IMR-90 (cell line): ENCODE measurements around the gene TACC2. TPM values are rescaled to one million over a fixed set of nuclear protein-coding genes. Genes with fewer than 3 reads are reported as not detected.
A peak's percentile ranks its signal among the peaks of the same experiment; 100 is the strongest.

Experiments
- ATAC-seq: fragments of 200-7000 bp; cut with Tn5 transposase; 2 replicates; pipeline ENCODE4 v1.9.1; 2020; ENCODE audit warnings: low read depth, mild to moderate bottlenecking, moderate library complexity
- BruUV-seq: library from RNA; stranded (reverse); fragments of 400-500 nt; replicated peaks from 2 replicates; lab custom pipeline; 2021; lab: Mats Ljungman, UMichigan
- CTCF ChIA-PET: fragments of 300-600 bp; formaldehyde crosslinking; extraction: SDS; loops from one replicate; lab custom pipeline; 2021; ENCODE audit warnings: antibody characterized with exemption; lab: Yijun Ruan, JAX
- POLR2A ChIA-PET: fragments of 300-600 bp; sonication (Branson Sonifier 250); formaldehyde crosslinking; loops from one replicate; lab custom pipeline; 2022; ENCODE audit warnings: antibody characterized with exemption; ENCODE audit not compliant: unreplicated experiment; lab: Charles Lee
- DNase-seq: peaks from one replicate; pipeline ENCODE4 v3.0.0; 2013
- H2AFZ ChIP-seq: replicated peaks from 2 replicates; pipeline ENCODE3; 2013; ENCODE audit warnings: low read length, mild to moderate bottlenecking; ENCODE audit not compliant: poor library complexity
- H2AK5ac ChIP-seq: 2 replicates; pipeline ENCODE4 v1.6.1; 2013; ENCODE audit warnings: low read depth, low read length, inconsistent platforms
- H2AK9ac ChIP-seq: replicated peaks from 2 replicates; pipeline ENCODE3; 2013; ENCODE audit warnings: mild to moderate bottlenecking, low read depth, low read length, moderate library complexity; ENCODE audit not compliant: poor library complexity
- H2BK120ac ChIP-seq: 2 replicates; pipeline ENCODE4 v1.6.1; 2013; ENCODE audit warnings: low read depth, low read length, inconsistent platforms
- H2BK15ac ChIP-seq: 3 replicates; pipeline ENCODE4 v1.6.1; 2013; ENCODE audit warnings: low read depth, low read length, inconsistent platforms
- H2BK20ac ChIP-seq: 2 replicates; pipeline ENCODE4 v1.6.1; 2013; ENCODE audit warnings: low read depth, mild to moderate bottlenecking, inconsistent platforms, low read length, moderate library complexity
- H2BK5ac ChIP-seq: 2 replicates; pipeline ENCODE4 v1.6.1; 2013; ENCODE audit warnings: mild to moderate bottlenecking, low read depth, low read length, inconsistent platforms; ENCODE audit not compliant: poor library complexity, severe bottlenecking
- H3K14ac ChIP-seq: replicated peaks from 2 replicates; pipeline ENCODE4 v1.6.1; 2013; ENCODE audit warnings: low read depth, low read length, inconsistent platforms
- H3K18ac ChIP-seq: 2 replicates; pipeline ENCODE4 v1.6.1; 2013; ENCODE audit warnings: low read depth, low read length, control low read depth
- H3K23ac ChIP-seq: 2 replicates; pipeline ENCODE4 v1.6.1; 2013; ENCODE audit warnings: low read depth, low read length, inconsistent platforms
- H3K27ac ChIP-seq: 2 replicates; pipeline ENCODE4 v1.5.1; 2013; ENCODE audit warnings: mild to moderate bottlenecking, control low read depth, low read length; ENCODE audit not compliant: insufficient read depth
- H3K27me3 ChIP-seq: 2 replicates; pipeline ENCODE4 v1.6.1; 2013; ENCODE audit warnings: low read length; ENCODE audit not compliant: control insufficient read depth, insufficient read depth
- H3K36me3 ChIP-seq: 2 replicates; pipeline ENCODE4 v1.6.1; 2013; ENCODE audit warnings: low read length, mixed read lengths; ENCODE audit not compliant: control insufficient read depth, insufficient read depth
- H3K4ac ChIP-seq: 2 replicates; pipeline ENCODE4 v1.6.1; 2013; ENCODE audit warnings: low read depth, low read length, inconsistent platforms
- H3K4me1 ChIP-seq: 2 replicates; pipeline ENCODE4 v1.6.1; 2013; ENCODE audit warnings: low read length, mixed read lengths; ENCODE audit not compliant: control insufficient read depth, insufficient read depth
- H3K4me2 ChIP-seq: 2 replicates; pipeline ENCODE4 v1.6.1; 2013; ENCODE audit warnings: low read depth, mild to moderate bottlenecking, control low read depth, low read length, moderate library complexity
- H3K4me3 ChIP-seq: 2 replicates; pipeline ENCODE4 v1.5.1; 2013; ENCODE audit warnings: low read depth, mild to moderate bottlenecking, control low read depth, low read length, moderate library complexity; ENCODE audit not compliant: insufficient read depth
- H3K56ac ChIP-seq: 2 replicates; pipeline ENCODE4 v1.6.1; 2013; ENCODE audit warnings: low read length, inconsistent platforms; ENCODE audit not compliant: insufficient read depth; ENCODE audit errors: extremely low read depth
- H3K79me1 ChIP-seq, 2 experiments: 2 replicates each; pipeline ENCODE4 v1.6.1; 2013; ENCODE audit warnings: low read length in 2 of 2, inconsistent platforms in 1 of 2, low read depth in 1 of 2
- H3K9ac ChIP-seq: 2 replicates; pipeline ENCODE4 v1.6.1; 2013; ENCODE audit warnings: low read depth, low read length, control low read depth
- H3K9me1 ChIP-seq: 2 replicates; pipeline ENCODE4 v1.6.1; 2013; ENCODE audit warnings: low read length, inconsistent platforms; ENCODE audit not compliant: insufficient read depth
- H3K9me3 ChIP-seq: 2 replicates; pipeline ENCODE4 v1.6.1; 2013; ENCODE audit warnings: low read length; ENCODE audit not compliant: control insufficient read depth, insufficient read depth
- H4K20me1 ChIP-seq: 2 replicates; pipeline ENCODE4 v1.6.1; 2013; ENCODE audit warnings: low read length, inconsistent platforms; ENCODE audit not compliant: insufficient read depth
- H4K5ac ChIP-seq: 2 replicates; pipeline ENCODE4 v1.6.1; 2013; ENCODE audit warnings: mild to moderate bottlenecking, low read depth, low read length, control low read depth
- H4K8ac ChIP-seq, 2 experiments: 2 replicates each; pipeline ENCODE4 v1.6.1; 2013; ENCODE audit warnings: low read depth in 2 of 2, low read length in 2 of 2, control low read depth in 1 of 2, inconsistent platforms in 1 of 2
- H4K91ac ChIP-seq: 2 replicates; pipeline ENCODE4 v1.6.1; 2013; ENCODE audit warnings: low read depth, low read length, inconsistent platforms; ENCODE audit not compliant: insufficient read depth
- CHD1 ChIP-seq: IDR thresholded peaks from 2 replicates; pipeline ENCODE4 v1.6.1; 2012; ENCODE audit warnings: low read depth, low read length, improper control_type of control experiment
- FOS ChIP-seq: fragments of 150-350 bp; IDR thresholded peaks from 2 replicates; pipeline ENCODE4 v1.6.1; 2016; ENCODE audit warnings: low read depth, low read length
- MAFK ChIP-seq: IDR thresholded peaks from 2 replicates; pipeline ENCODE4 v1.6.1; 2012; ENCODE audit warnings: low read depth, low read length, improper control_type of control experiment
- NFE2L2 ChIP-seq: fragments of 150-350 bp; IDR thresholded peaks from 2 replicates; pipeline ENCODE4 v1.6.1; 2016; ENCODE audit warnings: low read depth, mild to moderate bottlenecking, low read length
- RAD21 ChIP-seq: IDR thresholded peaks from 2 replicates; pipeline ENCODE4 v1.6.1; 2012; ENCODE audit warnings: low read length, improper control_type of control experiment
- RCOR1 ChIP-seq: IDR thresholded peaks from 2 replicates; pipeline ENCODE4 v1.6.1; 2012; ENCODE audit warnings: mild to moderate bottlenecking, low read length, improper control_type of control experiment; ENCODE audit not compliant: insufficient replicate concordance
- WGBS, 2 experiments: methylation state at CpG; one replicate each; pipeline versions ENCODE4 v1.1.5 to v1.1.7; 2013; ENCODE audit warnings: missing lambda C conversion rate in 2 of 2; ENCODE audit not compliant: insufficient read length in 1 of 2; ENCODE audit errors: extremely low coverage in 2 of 2; 5-methylcytosine and 5-hydroxymethylcytosine counted together
- dilution Hi-C: fragments of 300-500 bp; cut with HindIII; formaldehyde crosslinking; loops from one replicate; pipeline ENCODE4 v1.14.3; 2018; ENCODE audit warnings: low sequenced_read_pairs; ENCODE audit not compliant: unreplicated experiment
- in situ Hi-C: fragments of 300-500 bp; cut with MboI; formaldehyde crosslinking; loops from 3 replicates; pipeline ENCODE4 v1.14.3; 2019; ENCODE audit warnings: low sequenced_read_pairs, inconsistent platforms, mixed read lengths
- intact Hi-C: fragments of 100-400 bp; cut with micrococcal nuclease; formaldehyde crosslinking; loops from 2 replicates; pipeline ENCODE4 v1.10.0; 2022
- polyA plus RNA-seq, 3 experiments: library from polyadenylated mRNA; depleted of rRNA; stranded (reverse); fragments of >200 nt; gene quantifications; 2 replicates each; pipeline ENCODE4 v1.2.3, GENCODE V29; 2012; ENCODE audit warnings: low replicate concordance in 1 of 3
- total RNA-seq: library from RNA; depleted of rRNA; stranded (reverse); fragments of >200 nt; gene quantifications from 2 replicates; pipeline ENCODE4 v1.2.3, GENCODE V29; 2012
- TF ChIP-seq, protein P1 (sequence below): fragments of 150-350 bp; IDR thresholded peaks from 2 replicates; pipeline ENCODE4 v1.6.1; 2016; ENCODE audit warnings: low read depth, mild to moderate bottlenecking, low read length, moderate library complexity, borderline replicate concordance
- TF ChIP-seq, protein P2 (sequence below): conservative IDR thresholded peaks from 2 replicates; pipeline ENCODE4 v1.5.1; 2012; ENCODE audit warnings: mild to moderate bottlenecking, low read depth, low read length, improper control_type of control experiment
- TF ChIP-seq, protein P3 (sequence below): fragments of 150-350 bp; IDR thresholded peaks from 2 replicates; pipeline ENCODE4 v1.6.1; 2017; ENCODE audit warnings: mild to moderate bottlenecking, antibody characterized with exemption, low read length, low read depth

Gene TACC2
- total and polyA plus RNA-seq, 2 of the 4 experiments (the other 2 are of a cell fraction) = 2.9 to 15.4 TPM

DNA sequence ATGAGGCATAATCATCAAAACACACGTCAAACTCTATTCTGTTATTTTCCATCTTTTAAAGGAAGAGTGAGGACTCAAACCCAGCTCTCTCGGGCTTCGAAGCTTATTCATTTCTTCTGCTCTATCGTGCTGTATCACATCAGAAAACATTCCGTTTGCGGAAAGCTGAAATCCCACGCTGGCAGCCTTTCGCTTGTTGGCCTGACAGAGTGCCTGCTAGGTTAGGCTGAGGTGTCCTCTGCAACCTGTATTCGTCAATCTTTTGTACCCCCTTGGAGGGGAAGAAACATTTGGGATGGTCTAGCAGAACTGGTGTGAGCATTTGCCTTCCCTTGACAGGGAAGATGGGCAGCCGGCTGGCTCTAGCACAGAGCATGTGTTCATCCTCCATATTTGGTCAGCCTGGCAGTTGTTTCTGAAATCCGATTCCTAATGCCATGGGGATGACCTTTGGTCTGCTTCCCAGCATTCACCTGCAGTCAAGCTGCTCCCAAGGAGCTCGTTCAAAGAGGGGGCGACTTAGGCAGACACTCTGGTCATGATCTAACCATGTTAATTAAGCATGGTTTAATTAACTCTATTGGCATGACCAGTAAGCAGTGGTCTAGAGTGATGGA is 55.2 kb downstream of the TACC2 start:
- peak overlapping the region; percentile 52 for H2AFZ ChIP-seq
- H2BK5ac ChIP-seq = no peak overlapping the region
- peak overlapping the region; percentile 60 for H3K4me2 ChIP-seq
- no peak overlapping the region for H2AK9ac ChIP-seq
- no peak overlapping the region for H4K8ac ChIP-seq
- in situ Hi-C loops (no loop called here), intact Hi-C loops (no loop called here), dilution Hi-C loops (no loop called here)
- H3K56ac ChIP-seq = no peak overlapping the region
- no peak overlapping the region for H3K23ac ChIP-seq
- H4K5ac ChIP-seq = no peak overlapping the region
- H2BK20ac ChIP-seq = no peak overlapping the region
- ATAC-seq (peak; percentile 79), DNase-seq (peak; percentile 49)
- peaks cover 14% of the 10 kb centered on the region for H3K27me3 ChIP-seq
- no peak overlapping the region for H2BK15ac ChIP-seq
- H3K4ac ChIP-seq = no peak overlapping the region
- no peak overlapping the region for H3K27ac ChIP-seq
- H3K4me3 ChIP-seq = no peak overlapping the region
- WGBS, 2 experiments = 46% methylated on average over 4 of the region's 13 CpGs; no CpG with 5 or more reads in 1 of the 2 experiments
- peaks cover 4% of the 10 kb centered on the region; the same call in 1 of the 2 replicates for H3K4me1 ChIP-seq
- ChIA-PET POLR2A (no interaction called here), CTCF (interaction anchor here (1.4 kb wide), 1 partner anchor 68 kb away, joined by 3 read pairs; no protein-coding TSS in a partner anchor)
- 0 out of 2 replicates have a peak, but pooled peaks cover 4% of the 10 kb centered on the region for H3K9me1 ChIP-seq
- H3K79me1 ChIP-seq = no peaks in the 10 kb centered on the region
- no peak overlapping the region for H4K91ac ChIP-seq
- H4K20me1 ChIP-seq = no peaks in the 10 kb centered on the region
- no peak overlapping the region for H3K14ac ChIP-seq
- no peak overlapping the region for H2BK120ac ChIP-seq
- H3K9me3 ChIP-seq = no peaks in the 10 kb centered on the region
- no TSS peak for BruUV-seq
- H2AK5ac ChIP-seq = no peak overlapping the region
- H3K36me3 ChIP-seq = no peaks in the 10 kb centered on the region
- TF ChIP-seq RCOR1 (no peak), NFE2L2 (no peak), CHD1 (no peak), FOS (no peak), RAD21 (no peak), MAFK (no peak)
- TF ChIP-seq, protein P1, sequence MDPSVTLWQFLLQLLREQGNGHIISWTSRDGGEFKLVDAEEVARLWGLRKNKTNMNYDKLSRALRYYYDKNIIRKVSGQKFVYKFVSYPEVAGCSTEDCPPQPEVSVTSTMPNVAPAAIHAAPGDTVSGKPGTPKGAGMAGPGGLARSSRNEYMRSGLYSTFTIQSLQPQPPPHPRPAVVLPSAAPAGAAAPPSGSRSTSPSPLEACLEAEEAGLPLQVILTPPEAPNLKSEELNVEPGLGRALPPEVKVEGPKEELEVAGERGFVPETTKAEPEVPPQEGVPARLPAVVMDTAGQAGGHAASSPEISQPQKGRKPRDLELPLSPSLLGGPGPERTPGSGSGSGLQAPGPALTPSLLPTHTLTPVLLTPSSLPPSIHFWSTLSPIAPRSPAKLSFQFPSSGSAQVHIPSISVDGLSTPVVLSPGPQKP = no peak
- TF ChIP-seq, protein P2, sequence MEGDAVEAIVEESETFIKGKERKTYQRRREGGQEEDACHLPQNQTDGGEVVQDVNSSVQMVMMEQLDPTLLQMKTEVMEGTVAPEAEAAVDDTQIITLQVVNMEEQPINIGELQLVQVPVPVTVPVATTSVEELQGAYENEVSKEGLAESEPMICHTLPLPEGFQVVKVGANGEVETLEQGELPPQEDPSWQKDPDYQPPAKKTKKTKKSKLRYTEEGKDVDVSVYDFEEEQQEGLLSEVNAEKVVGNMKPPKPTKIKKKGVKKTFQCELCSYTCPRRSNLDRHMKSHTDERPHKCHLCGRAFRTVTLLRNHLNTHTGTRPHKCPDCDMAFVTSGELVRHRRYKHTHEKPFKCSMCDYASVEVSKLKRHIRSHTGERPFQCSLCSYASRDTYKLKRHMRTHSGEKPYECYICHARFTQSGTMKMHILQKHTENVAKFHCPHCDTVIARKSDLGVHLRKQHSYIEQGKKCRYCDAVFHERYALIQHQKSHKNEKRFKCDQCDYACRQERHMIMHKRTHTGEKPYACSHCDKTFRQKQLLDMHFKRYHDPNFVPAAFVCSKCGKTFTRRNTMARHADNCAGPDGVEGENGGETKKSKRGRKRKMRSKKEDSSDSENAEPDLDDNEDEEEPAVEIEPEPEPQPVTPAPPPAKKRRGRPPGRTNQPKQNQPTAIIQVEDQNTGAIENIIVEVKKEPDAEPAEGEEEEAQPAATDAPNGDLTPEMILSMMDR = no peak
- TF ChIP-seq, protein P3, sequence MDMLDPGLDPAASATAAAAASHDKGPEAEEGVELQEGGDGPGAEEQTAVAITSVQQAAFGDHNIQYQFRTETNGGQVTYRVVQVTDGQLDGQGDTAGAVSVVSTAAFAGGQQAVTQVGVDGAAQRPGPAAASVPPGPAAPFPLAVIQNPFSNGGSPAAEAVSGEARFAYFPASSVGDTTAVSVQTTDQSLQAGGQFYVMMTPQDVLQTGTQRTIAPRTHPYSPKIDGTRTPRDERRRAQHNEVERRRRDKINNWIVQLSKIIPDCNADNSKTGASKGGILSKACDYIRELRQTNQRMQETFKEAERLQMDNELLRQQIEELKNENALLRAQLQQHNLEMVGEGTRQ = no peak
- H3K18ac ChIP-seq = no peak overlapping the region
- no peak overlapping the region for H3K9ac ChIP-seq
